Prostate gland (tissue), 2 donors: ENCODE results near the gene SIRPB1. TPM values are rescaled to one million over a fixed set of nuclear protein-coding genes. Genes with fewer than 3 reads are reported as not detected.

ENCODE experiments used
- DNase-seq: peaks from one replicate; pipeline ENCODE4 v3.0.0-alpha.2; 2019; ENCODE audit warnings: low spot score
- H3K27ac ChIP-seq, 2 donors: fragments of 200-600 bp; sonication (generic); 2 replicates each; pipeline ENCODE4 v1.5.1; 2017 to 2019
- H3K27me3 ChIP-seq: fragments of 200-600 bp; sonication (generic); replicated peaks from 2 replicates; pipeline ENCODE4 v1.5.1; 2019; ENCODE audit not compliant: insufficient read depth
- H3K36me3 ChIP-seq, 2 donors: fragments of 200-600 bp; sonication (generic); 1 replicate in 1 of 2; 2 replicates in 1 of 2; pipeline versions ENCODE4 v1.5.1 to v1.8.1; 2017 to 2019
- H3K4me1 ChIP-seq: fragments of 200-600 bp; sonication (generic); replicated peaks from 2 replicates; pipeline ENCODE4 v1.5.1; 2019
- H3K4me3 ChIP-seq, 2 donors: fragments of 200-600 bp; sonication (generic); 2 replicates each; pipeline ENCODE4 v1.5.1; 2017 to 2019
- H3K9me3 ChIP-seq: fragments of 200-600 bp; sonication (generic); 2 replicates; pipeline ENCODE4 v1.5.1; 2017
- POLR2A ChIP-seq: fragments of 450-650 bp; IDR thresholded peaks from one replicate; pipeline ENCODE4 v1.6.1; 2016; ENCODE audit warnings: antibody characterized with exemption, mild to moderate bottlenecking
- POLR2AphosphoS5 ChIP-seq: sonication (generic); formaldehyde crosslinking; IDR thresholded peaks from one replicate; pipeline ENCODE4 v1.6.1; 2017; ENCODE audit warnings: antibody characterized with exemption
- WGBS: methylation state at CpG from one replicate; pipeline ENCODE4 v1.1.5; 2018; 5-methylcytosine and 5-hydroxymethylcytosine counted together
- intact Hi-C: fragments of 100-400 bp; cut with DNase I; formaldehyde crosslinking; loops from one replicate; pipeline ENCODE4 v1.14.2; 2022
- total RNA-seq, 2 donors: library from RNA; depleted of rRNA; stranded (reverse); fragments of >200 nt; gene quantifications; one replicate each; pipeline ENCODE4 v1.1.0, GENCODE V29; 2016
- TF ChIP-seq, protein P1 (sequence below), 4 experiments: fragments of 200-600 bp in 2 of 4; fragments of 450-650 bp in 2 of 4; sonication (generic) in 2 of 4; IDR thresholded peaks; 1 replicate in 3 of 4; 2 replicates in 1 of 4; pipeline ENCODE4 v1.5.1; 2016 to 2019; ENCODE audit warnings: antibody characterized with exemption in 4 of 4, mild to moderate bottlenecking in 2 of 4, moderate library complexity in 2 of 4

SIRPB1 gene
- total RNA-seq, 2 donors from 2014 or later, result 3.9 TPM; not detected in 1

- no peaks in the 10 kb centered on the region for H3K4me1 ChIP-seq
- H3K27ac ChIP-seq, result no peak overlapping the region
- no peaks in the 10 kb centered on the region for H3K36me3 ChIP-seq
- no peak overlapping the region for H3K4me3 ChIP-seq
- intact Hi-C loops, result no loop called here
- 67% methylated on average over 5 of the region's 5 CpGs for WGBS
- no peaks in the 10 kb centered on the region for H3K27me3 ChIP-seq
- TF ChIP-seq POLR2A (no peak), POLR2AphosphoS5 (no peak)
- TF ChIP-seq, protein P1, sequence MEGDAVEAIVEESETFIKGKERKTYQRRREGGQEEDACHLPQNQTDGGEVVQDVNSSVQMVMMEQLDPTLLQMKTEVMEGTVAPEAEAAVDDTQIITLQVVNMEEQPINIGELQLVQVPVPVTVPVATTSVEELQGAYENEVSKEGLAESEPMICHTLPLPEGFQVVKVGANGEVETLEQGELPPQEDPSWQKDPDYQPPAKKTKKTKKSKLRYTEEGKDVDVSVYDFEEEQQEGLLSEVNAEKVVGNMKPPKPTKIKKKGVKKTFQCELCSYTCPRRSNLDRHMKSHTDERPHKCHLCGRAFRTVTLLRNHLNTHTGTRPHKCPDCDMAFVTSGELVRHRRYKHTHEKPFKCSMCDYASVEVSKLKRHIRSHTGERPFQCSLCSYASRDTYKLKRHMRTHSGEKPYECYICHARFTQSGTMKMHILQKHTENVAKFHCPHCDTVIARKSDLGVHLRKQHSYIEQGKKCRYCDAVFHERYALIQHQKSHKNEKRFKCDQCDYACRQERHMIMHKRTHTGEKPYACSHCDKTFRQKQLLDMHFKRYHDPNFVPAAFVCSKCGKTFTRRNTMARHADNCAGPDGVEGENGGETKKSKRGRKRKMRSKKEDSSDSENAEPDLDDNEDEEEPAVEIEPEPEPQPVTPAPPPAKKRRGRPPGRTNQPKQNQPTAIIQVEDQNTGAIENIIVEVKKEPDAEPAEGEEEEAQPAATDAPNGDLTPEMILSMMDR (IDR thresholded peaks at IDR 0.05), result no peak
- no peaks in the 10 kb centered on the region for H3K9me3 ChIP-seq
- no peak for DNase-seq
Observed at GRCh38 chr20:1628621-1629020, 8.8 kb upstream of the SIRPB1 start.

DNA sequence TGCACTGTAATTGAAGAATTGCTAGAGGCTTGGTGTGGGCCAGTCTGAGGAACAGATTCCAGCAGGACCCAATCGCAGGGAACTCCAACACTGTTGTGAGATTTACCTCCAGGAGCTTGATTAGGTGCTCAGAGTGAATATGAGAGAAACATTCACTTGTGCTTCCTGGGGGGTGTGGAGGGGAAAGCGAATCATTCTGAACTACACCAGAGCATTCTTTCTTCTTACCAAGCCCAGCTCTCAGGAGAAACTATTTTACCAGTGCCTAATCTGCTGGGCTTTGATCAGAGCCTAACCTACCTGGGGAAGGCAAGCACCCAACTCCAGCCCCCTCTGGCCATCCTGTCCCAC lies 7.4 kb upstream of the SIRPB1 start:
- intact Hi-C loops, result no loop called here
- TF ChIP-seq POLR2AphosphoS5, result no peak
- TF ChIP-seq, protein P1 (IDR thresholded peaks at IDR 0.05), result no peak
- TF ChIP-seq POLR2A, result no peak
- 63% methylated on average over 2 of the region's 2 CpGs for WGBS

DNA sequence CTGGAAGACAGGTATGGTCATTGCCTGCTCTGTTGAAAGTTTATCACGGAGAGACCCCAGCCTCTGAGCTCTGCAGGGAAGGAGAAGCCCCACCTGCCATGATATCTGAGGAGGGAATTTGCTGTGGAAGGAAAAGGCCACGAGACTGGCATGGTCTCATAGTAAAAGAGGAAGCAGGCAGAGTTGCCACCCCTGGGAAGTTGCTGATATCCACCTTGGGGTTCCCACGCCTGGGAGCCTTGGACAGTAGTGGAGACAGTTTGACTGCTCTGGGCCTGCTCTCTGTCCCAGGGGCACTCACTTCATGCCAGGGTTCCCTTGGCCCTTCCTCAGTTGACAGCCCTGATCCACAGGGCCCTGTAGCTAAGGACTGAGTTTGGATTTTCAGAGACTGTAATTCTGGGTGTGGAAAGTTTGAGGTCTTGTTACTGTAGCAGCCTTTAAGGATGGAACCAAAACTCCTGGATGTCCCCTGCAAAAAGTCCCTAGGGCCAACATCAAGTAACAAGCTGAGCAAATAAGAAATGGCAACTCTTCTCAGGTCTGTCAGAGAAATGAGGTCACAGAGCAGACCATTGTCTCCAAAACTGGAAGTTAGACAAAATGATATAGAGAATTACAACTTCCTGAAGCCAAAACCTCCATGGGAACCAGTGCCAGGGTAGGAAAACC lies 6.9 kb upstream of the SIRPB1 start:
- no peak overlapping the region for H3K27ac ChIP-seq
- DNase-seq, result no peak
- no peaks in the 10 kb centered on the region for H3K36me3 ChIP-seq
- TF ChIP-seq, protein P1 (IDR thresholded peaks at IDR 0.05), result no peak
- TF ChIP-seq POLR2A (no peak), POLR2AphosphoS5 (no peak)
- H3K27me3 ChIP-seq, result no peaks in the 10 kb centered on the region
- whole genome bisulfite sequencing, result 81% methylated on average over 3 of the region's 3 CpGs
- H3K4me3 ChIP-seq, result no peak overlapping the region
- intact Hi-C loops, result no loop called here
- no peaks in the 10 kb centered on the region for H3K9me3 ChIP-seq
- no peaks in the 10 kb centered on the region for H3K4me1 ChIP-seq

More for the DNA sequence above, 7.4 kb upstream of the SIRPB1 start:
- Histone ChIP-seq H3K4me3 (no peak overlapping the region), H3K9me3 (no peaks in the 10 kb centered on the region), H3K4me1 (no peaks in the 10 kb centered on the region), H3K36me3 (no peaks in the 10 kb centered on the region), H3K27ac (no peak overlapping the region), H3K27me3 (no peaks in the 10 kb centered on the region)
- DNase-seq, result no peak

GRCh38 chr20:1625083-1625690 lies 5.4 kb upstream of the SIRPB1 start:
- Histone ChIP-seq H3K4me3 (no peak overlapping the region), H3K36me3 (no peaks in the 10 kb centered on the region), H3K9me3 (no peaks in the 10 kb centered on the region), H3K27ac (no peak overlapping the region), H3K4me1 (no peaks in the 10 kb centered on the region), H3K27me3 (no peaks in the 10 kb centered on the region)
- 73% methylated on average over 2 of the region's 2 CpGs for WGBS
- intact Hi-C loops, result no loop called here
- TF ChIP-seq, protein P1 (IDR thresholded peaks at IDR 0.05), result no peak
- TF ChIP-seq POLR2AphosphoS5 (no peak), POLR2A (no peak)
- no peak for DNase-seq
